DND-41 (cell line): ENCODE measurements around the gene ATAD2B.

Experiments
- CTCF ChIP-seq: IDR thresholded peaks from 2 replicates; pipeline ENCODE4 v1.5.1; 2012; ENCODE audit warnings: borderline replicate concordance, low read length, moderate library complexity, mild to moderate bottlenecking; ENCODE audit not compliant: poor library complexity, severe bottlenecking; ENCODE audit errors: extremely low read depth
- EZH2 ChIP-seq: IDR thresholded peaks from 3 replicates; pipeline ENCODE4 v1.6.1; 2012; ENCODE audit warnings: borderline replicate concordance, low read depth, mild to moderate bottlenecking, moderate library complexity, low read length, inconsistent platforms; ENCODE audit not compliant: severe bottlenecking

- no peak for TF ChIP-seq CTCF
- TF ChIP-seq EZH2, result no peak
Measured at GRCh38 chr2:23745068-23745725, 181.7 kb downstream of the ATAD2B start.
